Measurements from ENCODE around the gene MAL.

MAL gene

DNA sequence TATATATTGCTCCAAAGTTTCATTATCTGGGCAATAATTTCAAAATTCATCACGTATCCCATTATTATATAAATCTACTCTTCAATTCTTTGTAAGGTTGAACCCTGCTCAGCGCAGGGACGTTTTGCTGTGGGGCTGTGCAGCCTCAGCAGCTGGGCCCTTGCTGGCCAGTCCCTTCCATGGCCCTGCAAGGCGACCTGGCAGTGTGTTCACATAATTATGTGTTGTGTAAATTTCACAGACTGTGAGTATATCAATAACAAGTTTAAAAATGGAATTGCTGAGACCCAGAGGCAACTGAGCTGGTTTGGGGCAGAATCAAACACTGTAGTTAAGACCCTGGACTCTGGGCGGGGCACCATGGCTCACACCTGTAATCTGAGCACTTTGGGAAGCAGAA is 16.1 kb upstream of the MAL start:
- TF ChIP-seq ZFP3 (CRISPR knock-in tag; IDR thresholded peaks at IDR 0.05) = no peak
- TF ChIP-seq ARNTL (CRISPR knock-in tag; IDR thresholded peaks at IDR 0.05; ENCODE audit: borderline replicate concordance, low read depth) = no peak
- no peak for TF ChIP-seq SNAI2 (CRISPR knock-in tag; IDR thresholded peaks at IDR 0.05)
- TF ChIP-seq, protein P1, sequence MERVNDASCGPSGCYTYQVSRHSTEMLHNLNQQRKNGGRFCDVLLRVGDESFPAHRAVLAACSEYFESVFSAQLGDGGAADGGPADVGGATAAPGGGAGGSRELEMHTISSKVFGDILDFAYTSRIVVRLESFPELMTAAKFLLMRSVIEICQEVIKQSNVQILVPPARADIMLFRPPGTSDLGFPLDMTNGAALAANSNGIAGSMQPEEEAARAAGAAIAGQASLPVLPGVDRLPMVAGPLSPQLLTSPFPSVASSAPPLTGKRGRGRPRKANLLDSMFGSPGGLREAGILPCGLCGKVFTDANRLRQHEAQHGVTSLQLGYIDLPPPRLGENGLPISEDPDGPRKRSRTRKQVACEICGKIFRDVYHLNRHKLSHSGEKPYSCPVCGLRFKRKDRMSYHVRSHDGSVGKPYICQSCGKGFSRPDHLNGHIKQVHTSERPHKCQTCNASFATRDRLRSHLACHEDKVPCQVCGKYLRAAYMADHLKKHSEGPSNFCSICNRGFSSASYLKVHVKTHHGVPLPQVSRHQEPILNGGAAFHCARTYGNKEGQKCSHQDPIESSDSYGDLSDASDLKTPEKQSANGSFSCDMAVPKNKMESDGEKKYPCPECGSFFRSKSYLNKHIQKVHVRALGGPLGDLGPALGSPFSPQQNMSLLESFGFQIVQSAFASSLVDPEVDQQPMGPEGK (CRISPR knock-in tag; IDR thresholded peaks at IDR 0.05; ENCODE audit: borderline replicate concordance) = no peak
- no peak for TF ChIP-seq BACH2 (CRISPR knock-in tag; IDR thresholded peaks at IDR 0.05; ENCODE audit: borderline replicate concordance)
- TF ChIP-seq RARB (CRISPR knock-in tag; IDR thresholded peaks at IDR 0.05) = no peak
- no peak for TF ChIP-seq GLIS3 (CRISPR knock-in tag; IDR thresholded peaks at IDR 0.05)
- no peak for TF ChIP-seq OSR1 (CRISPR knock-in tag; IDR thresholded peaks at IDR 0.05)
- TF ChIP-seq TCF4 (CRISPR knock-in tag; IDR thresholded peaks at IDR 0.05; ENCODE audit: borderline replicate concordance) = no peak
- no peak for TF ChIP-seq ISL1 (CRISPR knock-in tag; IDR thresholded peaks at IDR 0.05)
- TF ChIP-seq TOX (CRISPR knock-in tag; IDR thresholded peaks at IDR 0.05; ENCODE audit: borderline replicate concordance) = no peak
- TF ChIP-seq, protein P2, sequence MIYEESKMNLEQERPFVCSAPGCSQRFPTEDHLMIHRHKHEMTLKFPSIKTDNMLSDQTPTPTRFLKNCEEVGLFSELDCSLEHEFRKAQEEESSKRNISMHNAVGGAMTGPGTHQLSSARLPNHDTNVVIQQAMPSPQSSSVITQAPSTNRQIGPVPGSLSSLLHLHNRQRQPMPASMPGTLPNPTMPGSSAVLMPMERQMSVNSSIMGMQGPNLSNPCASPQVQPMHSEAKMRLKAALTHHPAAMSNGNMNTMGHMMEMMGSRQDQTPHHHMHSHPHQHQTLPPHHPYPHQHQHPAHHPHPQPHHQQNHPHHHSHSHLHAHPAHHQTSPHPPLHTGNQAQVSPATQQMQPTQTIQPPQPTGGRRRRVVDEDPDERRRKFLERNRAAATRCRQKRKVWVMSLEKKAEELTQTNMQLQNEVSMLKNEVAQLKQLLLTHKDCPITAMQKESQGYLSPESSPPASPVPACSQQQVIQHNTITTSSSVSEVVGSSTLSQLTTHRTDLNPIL (CRISPR knock-in tag; IDR thresholded peaks at IDR 0.05; ENCODE audit: low read depth) = no peak
- TF ChIP-seq ZNF8 (CRISPR knock-in tag; IDR thresholded peaks at IDR 0.05) = no peak
- TF ChIP-seq CSDC2 (CRISPR knock-in tag; IDR thresholded peaks at IDR 0.05) = no peak
- TF ChIP-seq, protein P3, sequence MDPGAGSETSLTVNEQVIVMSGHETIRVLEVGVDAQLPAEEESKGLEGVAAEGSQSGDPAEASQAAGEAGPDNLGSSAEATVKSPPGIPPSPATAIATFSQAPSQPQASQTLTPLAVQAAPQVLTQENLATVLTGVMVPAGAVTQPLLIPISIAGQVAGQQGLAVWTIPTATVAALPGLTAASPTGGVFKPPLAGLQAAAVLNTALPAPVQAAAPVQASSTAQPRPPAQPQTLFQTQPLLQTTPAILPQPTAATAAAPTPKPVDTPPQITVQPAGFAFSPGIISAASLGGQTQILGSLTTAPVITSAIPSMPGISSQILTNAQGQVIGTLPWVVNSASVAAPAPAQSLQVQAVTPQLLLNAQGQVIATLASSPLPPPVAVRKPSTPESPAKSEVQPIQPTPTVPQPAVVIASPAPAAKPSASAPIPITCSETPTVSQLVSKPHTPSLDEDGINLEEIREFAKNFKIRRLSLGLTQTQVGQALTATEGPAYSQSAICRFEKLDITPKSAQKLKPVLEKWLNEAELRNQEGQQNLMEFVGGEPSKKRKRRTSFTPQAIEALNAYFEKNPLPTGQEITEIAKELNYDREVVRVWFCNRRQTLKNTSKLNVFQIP (CRISPR knock-in tag; IDR thresholded peaks at IDR 0.05; ENCODE audit: borderline replicate concordance, low read depth) = no peak
- TF ChIP-seq, protein P4, sequence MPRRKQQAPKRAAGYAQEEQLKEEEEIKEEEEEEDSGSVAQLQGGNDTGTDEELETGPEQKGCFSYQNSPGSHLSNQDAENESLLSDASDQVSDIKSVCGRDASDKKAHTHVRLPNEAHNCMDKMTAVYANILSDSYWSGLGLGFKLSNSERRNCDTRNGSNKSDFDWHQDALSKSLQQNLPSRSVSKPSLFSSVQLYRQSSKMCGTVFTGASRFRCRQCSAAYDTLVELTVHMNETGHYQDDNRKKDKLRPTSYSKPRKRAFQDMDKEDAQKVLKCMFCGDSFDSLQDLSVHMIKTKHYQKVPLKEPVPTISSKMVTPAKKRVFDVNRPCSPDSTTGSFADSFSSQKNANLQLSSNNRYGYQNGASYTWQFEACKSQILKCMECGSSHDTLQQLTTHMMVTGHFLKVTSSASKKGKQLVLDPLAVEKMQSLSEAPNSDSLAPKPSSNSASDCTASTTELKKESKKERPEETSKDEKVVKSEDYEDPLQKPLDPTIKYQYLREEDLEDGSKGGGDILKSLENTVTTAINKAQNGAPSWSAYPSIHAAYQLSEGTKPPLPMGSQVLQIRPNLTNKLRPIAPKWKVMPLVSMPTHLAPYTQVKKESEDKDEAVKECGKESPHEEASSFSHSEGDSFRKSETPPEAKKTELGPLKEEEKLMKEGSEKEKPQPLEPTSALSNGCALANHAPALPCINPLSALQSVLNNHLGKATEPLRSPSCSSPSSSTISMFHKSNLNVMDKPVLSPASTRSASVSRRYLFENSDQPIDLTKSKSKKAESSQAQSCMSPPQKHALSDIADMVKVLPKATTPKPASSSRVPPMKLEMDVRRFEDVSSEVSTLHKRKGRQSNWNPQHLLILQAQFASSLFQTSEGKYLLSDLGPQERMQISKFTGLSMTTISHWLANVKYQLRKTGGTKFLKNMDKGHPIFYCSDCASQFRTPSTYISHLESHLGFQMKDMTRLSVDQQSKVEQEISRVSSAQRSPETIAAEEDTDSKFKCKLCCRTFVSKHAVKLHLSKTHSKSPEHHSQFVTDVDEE (CRISPR knock-in tag; IDR thresholded peaks at IDR 0.05) = no peak
- ATAC-seq = no peak

DNA sequence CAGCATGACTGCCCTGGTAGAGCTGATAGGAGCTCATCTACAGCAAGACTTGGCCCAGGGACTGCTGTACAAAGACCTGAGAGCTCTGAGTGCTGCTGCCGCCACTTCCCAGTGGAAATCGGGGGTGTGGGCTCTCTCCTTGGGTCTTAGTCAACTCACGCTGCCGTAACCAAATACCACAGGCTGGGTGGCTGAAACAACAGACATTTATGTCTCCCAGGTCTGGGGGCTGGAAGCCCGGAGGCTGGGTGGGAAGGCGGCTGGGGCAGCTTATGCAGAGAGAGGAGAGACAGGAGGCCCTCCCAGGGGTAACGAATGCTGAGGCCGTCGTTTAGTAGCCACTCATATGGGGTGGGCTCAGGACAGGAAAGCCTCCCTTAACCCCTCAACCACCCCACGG is 15.4 kb upstream of the MAL start:
- no peak for ATAC-seq
- no peak for TF ChIP-seq RARB (CRISPR knock-in tag; IDR thresholded peaks at IDR 0.05)
- TF ChIP-seq SNAI2 (CRISPR knock-in tag; IDR thresholded peaks at IDR 0.05) = no peak
- TF ChIP-seq ZNF565 (CRISPR knock-in tag; conservative IDR thresholded peaks at IDR 0.05; ENCODE audit: low read depth) = no peak
- TF ChIP-seq BACH2 (CRISPR knock-in tag; IDR thresholded peaks at IDR 0.05; ENCODE audit: borderline replicate concordance) = no peak
- TF ChIP-seq ARNTL (CRISPR knock-in tag; IDR thresholded peaks at IDR 0.05; ENCODE audit: borderline replicate concordance, low read depth) = no peak
- TF ChIP-seq ESRRG (CRISPR knock-in tag; IDR thresholded peaks at IDR 0.05) = no peak
- no peak for TF ChIP-seq GLIS3 (CRISPR knock-in tag; IDR thresholded peaks at IDR 0.05)
- TF ChIP-seq PPARA (CRISPR knock-in tag; IDR thresholded peaks at IDR 0.05; ENCODE audit: borderline replicate concordance) = no peak
- TF ChIP-seq, protein P5, sequence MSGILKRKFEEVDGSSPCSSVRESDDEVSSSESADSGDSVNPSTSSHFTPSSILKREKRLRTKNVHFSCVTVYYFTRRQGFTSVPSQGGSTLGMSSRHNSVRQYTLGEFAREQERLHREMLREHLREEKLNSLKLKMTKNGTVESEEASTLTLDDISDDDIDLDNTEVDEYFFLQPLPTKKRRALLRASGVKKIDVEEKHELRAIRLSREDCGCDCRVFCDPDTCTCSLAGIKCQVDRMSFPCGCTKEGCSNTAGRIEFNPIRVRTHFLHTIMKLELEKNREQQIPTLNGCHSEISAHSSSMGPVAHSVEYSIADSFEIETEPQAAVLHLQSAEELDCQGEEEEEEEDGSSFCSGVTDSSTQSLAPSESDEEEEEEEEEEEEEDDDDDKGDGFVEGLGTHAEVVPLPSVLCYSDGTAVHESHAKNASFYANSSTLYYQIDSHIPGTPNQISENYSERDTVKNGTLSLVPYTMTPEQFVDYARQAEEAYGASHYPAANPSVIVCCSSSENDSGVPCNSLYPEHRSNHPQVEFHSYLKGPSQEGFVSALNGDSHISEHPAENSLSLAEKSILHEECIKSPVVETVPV (CRISPR knock-in tag; IDR thresholded peaks at IDR 0.05) = no peak
- TF ChIP-seq ZFP3 (CRISPR knock-in tag; IDR thresholded peaks at IDR 0.05) = no peak
- no peak for TF ChIP-seq TOX (CRISPR knock-in tag; IDR thresholded peaks at IDR 0.05; ENCODE audit: borderline replicate concordance)
- TF ChIP-seq, protein P2 (CRISPR knock-in tag; IDR thresholded peaks at IDR 0.05; ENCODE audit: low read depth) = no peak
- TF ChIP-seq OSR1 (CRISPR knock-in tag; IDR thresholded peaks at IDR 0.05) = no peak
- no peak for TF ChIP-seq CSDC2 (CRISPR knock-in tag; IDR thresholded peaks at IDR 0.05)
- no peak for TF ChIP-seq ZFP30 (CRISPR knock-in tag; IDR thresholded peaks at IDR 0.05)
- no peak for TF ChIP-seq ZC3H10 (CRISPR knock-in tag; IDR thresholded peaks at IDR 0.05)
